Measurements from ENCODE around the gene CRTC1. TPM values are rescaled to one million over a fixed set of nuclear protein-coding genes. Genes with fewer than 3 reads are reported as not detected.

CRTC1 gene
- total RNA-seq, 1 experiment from 2014 or later: 3.7 TPM

DNA sequence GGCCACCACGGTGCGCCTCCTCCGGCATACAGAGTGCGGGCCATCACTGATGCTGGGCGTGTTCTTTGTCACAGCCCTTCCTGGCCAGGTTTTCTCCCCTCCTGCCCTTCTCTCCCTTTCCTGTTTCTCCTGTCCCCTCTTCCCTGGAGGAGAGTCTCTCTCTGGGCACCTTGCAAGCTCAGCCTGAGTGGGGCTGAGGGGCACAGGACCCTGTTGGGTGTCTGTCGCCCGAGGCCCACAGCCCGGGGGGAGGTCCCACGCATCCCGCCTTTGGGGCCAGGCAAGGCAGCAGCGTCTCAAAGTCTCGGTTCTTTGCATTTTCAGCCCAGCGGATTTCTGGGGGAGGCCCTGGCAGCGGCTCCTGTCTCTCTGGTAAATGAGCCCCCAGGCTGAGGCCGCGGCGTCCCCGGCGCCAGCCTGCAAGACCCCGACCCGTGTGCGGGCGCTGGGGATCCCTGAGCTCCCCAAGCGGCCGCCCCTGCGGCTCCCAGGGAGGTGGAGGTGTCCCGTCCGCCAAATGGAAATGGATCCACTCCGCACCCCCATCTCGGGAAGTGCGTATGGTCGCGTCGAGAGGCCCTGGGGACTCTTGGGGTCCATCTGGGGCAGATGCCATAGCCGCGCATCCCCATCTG lies 60.4 kb downstream of the CRTC1 start:
- Histone ChIP-seq H3K4me2 (ENCODE audit: low read depth, low read length, poor library complexity, severe bottlenecking) (no peak overlapping the region), H3K9me3 (ENCODE audit: low read length) (no peaks in the 10 kb centered on the region), H2AFZ (ENCODE audit: low read length) (no peak overlapping the region), H3K27me3 (ENCODE audit: low read length) (no peaks in the 10 kb centered on the region), H3K36me3 (ENCODE audit: insufficient read depth, low read length) (no peaks in the 10 kb centered on the region), H3K9ac (ENCODE audit: low read length) (no peak overlapping the region), H3K27ac (ENCODE audit: low read length) (no peak overlapping the region), H4K20me1 (ENCODE audit: insufficient read depth, low read depth, low read length) (no peaks in the 10 kb centered on the region), H3K4me3 (ENCODE audit: low read length) (no peak overlapping the region), H3K79me2 (ENCODE audit: low read length) (no peaks in the 10 kb centered on the region), H3K9me2 (replicated peaks; ENCODE audit: insufficient read depth, low read length) (no peaks in the 10 kb centered on the region), H3K4me1 (ENCODE audit: low read length) (no peaks in the 10 kb centered on the region; the same call in 1 of the 2 replicates)
- DNase-seq: no peak

DNA sequence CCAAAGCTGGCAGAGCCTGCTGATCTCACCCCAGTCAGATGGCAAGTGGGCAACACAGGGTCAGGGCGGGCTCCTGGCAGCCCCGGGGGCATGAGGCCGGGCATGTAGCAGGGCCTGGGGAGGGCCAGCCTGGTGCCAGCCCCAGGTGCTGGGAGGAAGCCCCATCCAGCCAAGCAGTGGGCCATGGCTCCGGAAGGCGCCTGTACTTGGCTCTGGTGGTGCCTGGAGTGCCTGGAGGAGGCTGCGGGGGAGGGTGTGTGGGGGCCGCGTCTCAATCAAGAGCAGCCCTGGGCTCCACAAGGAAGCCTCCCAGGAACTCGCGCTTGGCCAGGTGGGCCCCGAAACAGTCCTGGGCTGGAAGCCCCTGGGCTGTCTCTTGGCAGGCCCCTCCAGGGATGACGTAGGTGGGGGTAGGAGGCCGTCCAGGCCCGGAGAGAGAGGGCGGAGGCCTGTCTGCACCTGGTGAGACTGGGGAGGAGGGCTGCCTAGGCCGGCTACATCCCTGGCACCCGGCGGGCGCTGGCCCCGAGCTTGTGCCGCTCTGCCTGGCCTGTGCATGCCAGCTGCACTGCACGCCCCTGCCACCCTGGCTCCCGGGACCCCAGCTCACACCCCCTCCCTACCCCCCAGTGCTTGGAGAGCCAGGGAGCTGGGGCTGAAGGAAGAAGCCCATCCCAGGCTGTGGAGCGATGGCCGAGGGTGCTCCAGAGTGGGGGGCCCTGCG lies 61.7 kb downstream of the CRTC1 start:
- Histone ChIP-seq H4K20me1 (ENCODE audit: insufficient read depth, low read depth, low read length) (no peaks in the 10 kb centered on the region), H3K4me3 (ENCODE audit: low read length) (no peak overlapping the region), H3K9me2 (replicated peaks; ENCODE audit: insufficient read depth, low read length) (no peaks in the 10 kb centered on the region), H3K79me2 (ENCODE audit: low read length) (no peaks in the 10 kb centered on the region), H3K4me1 (ENCODE audit: low read length) (no peaks in the 10 kb centered on the region; the same call in 1 of the 2 replicates), H3K36me3 (ENCODE audit: insufficient read depth, low read length) (no peaks in the 10 kb centered on the region), H3K27ac (ENCODE audit: low read length) (no peak overlapping the region), H3K27me3 (ENCODE audit: low read length) (no peaks in the 10 kb centered on the region), H3K9ac (ENCODE audit: low read length) (no peak overlapping the region), H3K9me3 (ENCODE audit: low read length) (no peaks in the 10 kb centered on the region), H3K4me2 (ENCODE audit: low read depth, low read length, poor library complexity, severe bottlenecking) (no peak overlapping the region), H2AFZ (ENCODE audit: low read length) (no peak overlapping the region)
- DNase-seq: no peak

DNA sequence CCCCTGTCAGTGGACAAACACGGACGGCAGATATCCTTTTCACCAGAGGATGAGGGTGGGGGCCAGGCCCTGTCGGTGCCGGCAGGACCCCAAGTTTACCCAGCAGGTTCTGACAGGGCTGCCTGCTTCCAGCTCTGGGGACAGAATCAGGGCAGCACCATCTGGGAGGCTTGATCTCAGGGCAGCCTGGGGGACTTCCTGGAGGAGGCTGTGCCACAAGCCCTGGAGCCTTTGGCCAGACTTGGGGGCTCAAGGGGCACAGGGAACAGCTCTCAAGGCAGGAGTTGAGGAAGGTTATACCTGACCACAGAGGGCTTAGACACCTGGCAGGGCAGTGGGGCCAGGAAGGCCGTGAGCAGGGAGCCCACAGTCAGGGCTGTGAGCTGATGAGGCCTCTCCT lies 62.5 kb downstream of the CRTC1 start:
- no peaks in the 10 kb centered on the region for H3K36me3 ChIP-seq (ENCODE audit: insufficient read depth, low read length)
- H3K27ac ChIP-seq (ENCODE audit: low read length): no peak overlapping the region
- no peaks in the 10 kb centered on the region for H3K79me2 ChIP-seq (ENCODE audit: low read length)
- H3K4me3 ChIP-seq (ENCODE audit: low read length): no peak overlapping the region
- no peaks in the 10 kb centered on the region for H3K27me3 ChIP-seq (ENCODE audit: low read length)
- H3K9me2 ChIP-seq (replicated peaks; ENCODE audit: insufficient read depth, low read length): no peaks in the 10 kb centered on the region
- no peaks in the 10 kb centered on the region for H4K20me1 ChIP-seq (ENCODE audit: insufficient read depth, low read depth, low read length)
- no peak overlapping the region for H2AFZ ChIP-seq (ENCODE audit: low read length)
- H3K9me3 ChIP-seq (ENCODE audit: low read length): no peaks in the 10 kb centered on the region
- no peak for DNase-seq
- no peak overlapping the region for H3K9ac ChIP-seq (ENCODE audit: low read length)
- H3K4me2 ChIP-seq (ENCODE audit: low read depth, low read length, poor library complexity, severe bottlenecking): no peak overlapping the region
- H3K4me1 ChIP-seq (ENCODE audit: low read length): no peaks in the 10 kb centered on the region; the same call in 1 of the 2 replicates

DNA sequence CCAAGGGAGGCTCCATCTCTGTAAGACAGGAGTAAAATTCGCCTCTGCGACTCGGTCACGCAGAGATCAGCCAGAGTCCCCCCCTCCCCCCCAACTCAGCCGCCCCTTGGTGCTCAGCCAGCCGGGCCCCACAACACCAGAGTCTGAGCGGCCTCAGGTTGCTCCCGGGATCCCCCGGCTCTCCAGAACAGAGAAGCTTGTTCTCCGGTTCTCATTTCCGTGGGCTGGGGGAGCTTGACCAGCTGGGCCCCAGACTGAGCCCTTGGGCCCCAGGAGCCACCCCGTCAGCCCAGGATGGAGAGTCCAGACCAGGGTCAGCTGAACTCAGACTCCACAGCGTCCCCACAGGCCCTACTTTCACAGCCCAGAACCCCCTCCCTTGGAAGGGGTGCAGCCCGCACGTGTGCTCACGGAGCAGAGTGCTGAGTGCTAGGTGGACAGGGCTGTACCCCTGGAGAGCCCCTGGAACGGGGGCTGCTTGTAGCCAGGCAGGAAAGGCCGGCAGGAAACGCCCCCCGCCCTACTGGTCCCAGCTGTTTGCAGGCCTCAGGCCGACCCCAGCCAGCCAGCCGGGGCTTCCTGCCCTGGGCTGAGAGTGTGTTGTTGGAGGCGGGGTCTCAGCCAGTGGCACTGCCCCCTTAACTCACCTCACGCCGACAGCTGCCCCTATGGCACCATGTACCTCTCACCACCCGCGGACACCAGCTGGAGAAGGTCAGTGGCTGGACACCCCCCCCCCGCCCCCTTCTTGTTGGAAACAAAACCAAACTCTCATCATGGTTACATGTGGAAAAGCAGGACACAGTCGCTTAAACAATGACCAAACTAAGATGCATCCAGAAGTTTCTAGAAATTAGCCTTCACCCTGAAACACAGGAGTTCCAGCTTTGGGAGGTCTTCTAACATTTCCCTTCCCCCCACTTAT lies 63.2 kb downstream of the CRTC1 start:
- Histone ChIP-seq H3K9me3 (ENCODE audit: low read length) (no peaks in the 10 kb centered on the region), H3K4me1 (ENCODE audit: low read length) (no peaks in the 10 kb centered on the region; the same call in 1 of the 2 replicates), H3K9ac (ENCODE audit: low read length) (no peak overlapping the region), H3K79me2 (ENCODE audit: low read length) (no peaks in the 10 kb centered on the region), H3K4me2 (ENCODE audit: low read depth, low read length, poor library complexity, severe bottlenecking) (no peak overlapping the region), H3K36me3 (ENCODE audit: insufficient read depth, low read length) (no peaks in the 10 kb centered on the region), H3K9me2 (replicated peaks; ENCODE audit: insufficient read depth, low read length) (no peaks in the 10 kb centered on the region), H4K20me1 (ENCODE audit: insufficient read depth, low read depth, low read length) (no peaks in the 10 kb centered on the region), H3K27ac (ENCODE audit: low read length) (no peak overlapping the region), H3K4me3 (ENCODE audit: low read length) (no peak overlapping the region), H2AFZ (ENCODE audit: low read length) (no peak overlapping the region), H3K27me3 (ENCODE audit: low read length) (no peaks in the 10 kb centered on the region)
- no peak for DNase-seq

DNA sequence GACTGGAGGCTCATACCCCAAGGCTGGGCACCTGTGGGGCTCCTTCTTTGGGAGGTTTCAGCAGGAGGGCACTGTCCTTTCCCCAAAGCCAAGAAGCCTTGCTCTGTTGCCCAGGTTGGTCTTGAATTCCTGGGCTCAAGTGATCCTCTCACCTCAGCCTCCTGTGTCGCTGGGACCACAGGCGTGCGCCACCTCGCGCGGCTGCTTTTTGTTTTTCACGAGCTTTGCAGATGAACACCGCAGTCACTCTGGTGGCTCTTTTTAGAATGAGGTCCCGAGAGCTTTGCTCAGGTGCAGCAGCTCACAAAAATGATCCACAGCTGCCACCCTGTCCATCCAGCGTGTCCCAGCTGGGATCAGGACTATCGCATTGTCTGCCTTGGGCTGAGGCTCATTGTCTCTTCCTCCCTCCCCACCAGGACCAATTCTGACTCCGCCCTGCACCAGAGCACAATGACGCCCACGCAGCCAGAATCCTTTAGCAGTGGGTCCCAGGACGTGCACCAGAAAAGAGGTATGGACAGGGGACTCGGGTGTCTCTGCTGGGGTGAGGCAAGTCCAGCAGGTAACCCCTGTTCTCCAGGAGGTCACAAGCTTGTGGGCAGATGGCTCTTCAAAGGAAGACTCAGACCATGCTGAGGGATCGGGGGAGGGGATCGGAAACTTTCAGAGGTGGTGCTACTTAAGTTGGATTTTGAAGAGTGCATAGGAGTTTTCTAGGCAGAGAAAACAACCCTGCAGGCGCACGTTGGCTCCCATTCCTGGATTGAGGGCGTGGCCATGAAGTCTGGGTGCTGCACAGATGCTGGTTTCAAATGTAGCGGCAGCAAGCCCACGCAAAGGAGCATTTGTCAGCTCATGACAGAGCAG lies 66.1 kb downstream of the CRTC1 start:
- Histone ChIP-seq H3K4me3 (ENCODE audit: low read length) (no peak overlapping the region), H3K27me3 (ENCODE audit: low read length) (no peaks in the 10 kb centered on the region), H3K36me3 (ENCODE audit: insufficient read depth, low read length) (no peaks in the 10 kb centered on the region), H3K9me3 (ENCODE audit: low read length) (no peaks in the 10 kb centered on the region), H3K4me1 (ENCODE audit: low read length) (no peaks in the 10 kb centered on the region; the same call in 1 of the 2 replicates), H3K9ac (ENCODE audit: low read length) (no peak overlapping the region), H3K9me2 (replicated peaks; ENCODE audit: insufficient read depth, low read length) (no peaks in the 10 kb centered on the region), H2AFZ (ENCODE audit: low read length) (no peak overlapping the region), H3K79me2 (ENCODE audit: low read length) (no peaks in the 10 kb centered on the region), H3K27ac (ENCODE audit: low read length) (no peak overlapping the region), H4K20me1 (ENCODE audit: insufficient read depth, low read depth, low read length) (no peaks in the 10 kb centered on the region), H3K4me2 (ENCODE audit: low read depth, low read length, poor library complexity, severe bottlenecking) (no peak overlapping the region)
- no peak for DNase-seq

DNA sequence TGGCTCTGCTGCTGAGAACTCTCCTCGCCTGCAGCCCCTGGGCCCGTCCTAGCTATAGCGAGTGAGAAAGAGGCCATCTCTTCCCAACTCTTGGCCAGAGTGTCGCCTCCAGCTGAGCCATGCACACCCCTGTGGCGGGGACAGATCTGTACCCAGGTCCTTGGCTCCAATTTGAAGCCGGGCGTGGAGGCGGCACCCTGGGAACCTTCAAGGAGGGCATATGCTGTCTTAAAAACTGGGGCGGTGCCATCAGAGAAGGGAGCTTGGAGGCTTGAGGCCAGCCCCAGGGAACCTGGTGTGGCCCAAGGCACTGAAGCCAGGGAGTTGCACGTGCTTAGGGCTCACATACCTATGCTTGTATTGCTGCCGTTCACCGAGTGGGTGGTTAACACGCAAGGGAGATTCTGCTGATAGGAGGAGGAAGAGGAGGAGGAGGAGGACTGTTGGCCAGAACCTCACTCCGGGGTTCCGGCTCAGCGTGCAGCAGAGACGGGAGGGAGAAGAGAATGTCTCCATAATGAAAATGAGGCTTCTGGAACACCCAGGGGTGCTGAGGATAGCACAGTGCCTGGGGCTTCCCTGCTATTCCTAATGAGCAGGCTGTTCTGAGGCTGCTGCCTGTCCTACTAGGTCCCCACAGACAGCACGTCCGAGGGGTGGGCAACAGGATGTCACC lies 67.0 kb downstream of the CRTC1 start:
- Histone ChIP-seq H3K9me3 (ENCODE audit: low read length) (no peaks in the 10 kb centered on the region), H3K27ac (ENCODE audit: low read length) (no peak overlapping the region), H2AFZ (ENCODE audit: low read length) (no peak overlapping the region), H3K4me2 (ENCODE audit: low read depth, low read length, poor library complexity, severe bottlenecking) (no peak overlapping the region), H3K4me3 (ENCODE audit: low read length) (no peak overlapping the region), H4K20me1 (ENCODE audit: insufficient read depth, low read depth, low read length) (no peaks in the 10 kb centered on the region), H3K4me1 (ENCODE audit: low read length) (no peaks in the 10 kb centered on the region; the same call in 1 of the 2 replicates), H3K9me2 (replicated peaks; ENCODE audit: insufficient read depth, low read length) (no peaks in the 10 kb centered on the region), H3K79me2 (ENCODE audit: low read length) (no peaks in the 10 kb centered on the region), H3K36me3 (ENCODE audit: insufficient read depth, low read length) (no peaks in the 10 kb centered on the region), H3K27me3 (ENCODE audit: low read length) (no peaks in the 10 kb centered on the region), H3K9ac (ENCODE audit: low read length) (no peak overlapping the region)
- no peak for DNase-seq

DNA sequence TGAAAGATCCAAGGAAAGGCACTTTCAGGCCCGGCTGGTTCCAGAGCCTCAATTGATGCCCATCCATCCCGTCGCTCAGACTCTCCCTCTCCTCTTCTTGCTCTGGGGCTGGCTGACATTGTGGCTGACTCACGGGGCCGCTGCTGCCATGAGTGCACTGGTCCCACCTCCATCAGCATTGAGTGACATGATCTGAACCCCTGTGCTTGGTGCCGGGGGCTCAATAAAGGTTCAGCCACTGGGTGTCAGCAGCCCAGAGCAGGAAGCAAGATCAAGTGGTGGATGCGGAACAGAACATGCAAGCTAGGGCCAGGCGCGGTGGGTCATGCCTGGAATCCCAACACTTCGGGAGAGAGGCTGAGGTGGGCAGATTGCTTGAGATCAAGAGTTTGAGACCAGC lies 68.1 kb downstream of the CRTC1 start:
- H3K27ac ChIP-seq (ENCODE audit: low read length): no peak overlapping the region
- no peak overlapping the region for H3K9ac ChIP-seq (ENCODE audit: low read length)
- H3K36me3 ChIP-seq (ENCODE audit: insufficient read depth, low read length): no peaks in the 10 kb centered on the region
- H3K9me2 ChIP-seq (replicated peaks; ENCODE audit: insufficient read depth, low read length): no peaks in the 10 kb centered on the region
- H3K4me1 ChIP-seq (ENCODE audit: low read length): no peaks in the 10 kb centered on the region; the same call in 1 of the 2 replicates
- H2AFZ ChIP-seq (ENCODE audit: low read length): no peak overlapping the region
- H3K9me3 ChIP-seq (ENCODE audit: low read length): no peaks in the 10 kb centered on the region
- H3K27me3 ChIP-seq (ENCODE audit: low read length): no peaks in the 10 kb centered on the region
- H3K79me2 ChIP-seq (ENCODE audit: low read length): no peaks in the 10 kb centered on the region
- no peak overlapping the region for H3K4me2 ChIP-seq (ENCODE audit: low read depth, low read length, poor library complexity, severe bottlenecking)
- no peak for DNase-seq
- H3K4me3 ChIP-seq (ENCODE audit: low read length): no peak overlapping the region
- H4K20me1 ChIP-seq (ENCODE audit: insufficient read depth, low read depth, low read length): no peaks in the 10 kb centered on the region

Data from Karpas-422 (cell line).